SK-N-SH (cell line): ENCODE results near the gene CLDN9. TPM values are rescaled to one million over a fixed set of nuclear protein-coding genes. Genes with fewer than 3 reads are reported as not detected.
A peak's percentile ranks its signal among the peaks of the same experiment; 100 is the strongest.

Source experiments
- CTCF ChIA-PET: fragments of 300-600, 350-600 bp; formaldehyde crosslinking; extraction: SDS; loops from one replicate; lab custom pipeline; 2021; lab: Yijun Ruan, JAX
- POLR2A ChIA-PET: fragments of 350-600 bp; sonication (Branson Sonifier 250); formaldehyde crosslinking; extraction: SDS; loops from one replicate; lab custom pipeline; 2020; ENCODE audit warnings: antibody characterized with exemption, inconsistent platforms; lab: Yijun Ruan, JAX
- DNase-seq: peaks from one replicate; pipeline ENCODE4 v3.0.0; 2012
- H2AFZ ChIP-seq: fragments of 200-600 bp; sonication (generic); 2 replicates; pipeline ENCODE4 v1.8.1; 2016; ENCODE audit warnings: antibody characterized with exemption, mild to moderate bottlenecking, low read depth
- H3F3A ChIP-seq: fragments of 200-600 bp; sonication (generic); replicated peaks from 2 replicates; pipeline ENCODE3; 2016; ENCODE audit warnings: antibody characterized with exemption, mild to moderate bottlenecking; ENCODE audit not compliant: insufficient read depth
- H3K27ac ChIP-seq, 2 experiments: fragments of 200-500 bp in 1 of 2; fragments of 200-600 bp in 1 of 2; sonication (Bioruptor generic) in 1 of 2; sonication (generic), shearing (Covaris generic) in 1 of 2; 2 replicates each; pipeline versions ENCODE4 v1.5.1 to v1.6.1; 2014 to 2016; ENCODE audit warnings: low read depth in 2 of 2, inconsistent platforms in 1 of 2, low read length in 1 of 2, mild to moderate bottlenecking in 1 of 2, mixed read lengths in 1 of 2
- H3K27me3 ChIP-seq: fragments of 200-600 bp; sonication (generic), shearing (Covaris generic); 2 replicates; pipeline ENCODE4 v1.6.1; 2016; ENCODE audit warnings: mixed run types; ENCODE audit not compliant: insufficient read depth
- H3K36me3 ChIP-seq, 2 experiments: fragments of 200-500 bp in 1 of 2; fragments of 200-600 bp in 1 of 2; sonication (Bioruptor generic) in 1 of 2; sonication (generic) in 1 of 2; replicated peaks in 1 of 2; 2 replicates each; pipeline versions ENCODE3 to v1.5.1; 2014 to 2016; ENCODE audit warnings: low read length in 1 of 2, mild to moderate bottlenecking in 1 of 2; ENCODE audit not compliant: insufficient read depth in 2 of 2, control insufficient read depth in 1 of 2
- H3K4me1 ChIP-seq, 2 experiments: fragments of 200-500 bp in 1 of 2; fragments of 200-600 bp in 1 of 2; sonication (Bioruptor generic) in 1 of 2; sonication (generic), shearing (Covaris generic) in 1 of 2; 2 replicates each; pipeline versions ENCODE4 v1.5.1 to v1.6.1; 2014 to 2016; ENCODE audit warnings: low read depth in 1 of 2, low read length in 1 of 2, mixed run types in 1 of 2; ENCODE audit not compliant: insufficient read depth in 2 of 2, control insufficient read depth in 1 of 2
- H3K4me2 ChIP-seq: fragments of 200-600 bp; sonication (generic), shearing (Covaris generic); 2 replicates; pipeline ENCODE4 v1.6.1; 2017; ENCODE audit warnings: mixed run types
- H3K4me3 ChIP-seq, 2 experiments: fragments of 200-500 bp in 1 of 2; fragments of 200-600 bp in 1 of 2; sonication (Bioruptor generic) in 1 of 2; sonication (generic), shearing (Covaris generic) in 1 of 2; 2 replicates each; pipeline versions ENCODE4 v1.5.1 to v1.8.1; 2014 to 2016; ENCODE audit warnings: low read depth in 2 of 2, inconsistent platforms in 1 of 2, low read length in 1 of 2, mild to moderate bottlenecking in 1 of 2, mixed read lengths in 1 of 2, moderate library complexity in 1 of 2
- H3K79me2 ChIP-seq: fragments of 200-600 bp; sonication (generic); 2 replicates; pipeline ENCODE4 v1.8.1; 2017; ENCODE audit warnings: mild to moderate bottlenecking; ENCODE audit not compliant: insufficient read depth
- H3K9ac ChIP-seq: fragments of 200-600 bp; sonication (generic); 2 replicates; pipeline ENCODE4 v1.6.1; 2017; ENCODE audit warnings: mixed run types
- H3K9me2 ChIP-seq: fragments of 200-600 bp; sonication (generic); 2 replicates; pipeline ENCODE4 v1.6.1; 2017; ENCODE audit warnings: mixed run types
- H3K9me3 ChIP-seq: fragments of 200-600 bp; sonication (generic); 2 replicates; pipeline ENCODE4 v1.6.1; 2017; ENCODE audit warnings: mixed run types, mild to moderate bottlenecking, moderate library complexity
- H4K20me1 ChIP-seq: fragments of 200-600 bp; sonication (generic); 2 replicates; pipeline ENCODE4 v1.6.1; 2017; ENCODE audit warnings: mild to moderate bottlenecking, mixed run types; ENCODE audit not compliant: insufficient read depth
- CTCF ChIP-seq: fragments of 200-600 bp; sonication (generic); IDR thresholded peaks from 2 replicates; pipeline ENCODE4 v1.6.1; 2017; ENCODE audit warnings: antibody characterized with exemption, mild to moderate bottlenecking, moderate library complexity
- EP300 ChIP-seq, 2 experiments: IDR thresholded peaks; 2 replicates each; pipeline versions ENCODE4 v1.4.0 to v1.6.1; 2012; ENCODE audit warnings: borderline replicate concordance in 1 of 2, low read depth in 1 of 2, low read length in 1 of 2
- FOSL2 ChIP-seq: IDR thresholded peaks from 2 replicates; pipeline ENCODE4 v1.4.0; 2012; ENCODE audit warnings: low read depth, mild to moderate bottlenecking, moderate library complexity, borderline replicate concordance
- FOXJ3 ChIP-seq: sonication (generic); formaldehyde crosslinking; IDR thresholded peaks from 2 replicates; pipeline ENCODE4 v1.5.1; 2020; ENCODE audit warnings: mild to moderate bottlenecking, missing genetic modification reagents
- IRF3 ChIP-seq: fragments of 150-350 bp; IDR thresholded peaks from 2 replicates; pipeline ENCODE4 v1.6.1; 2016; ENCODE audit warnings: mild to moderate bottlenecking, low read depth, low read length
- MXI1 ChIP-seq: IDR thresholded peaks from 2 replicates; pipeline ENCODE4 v1.6.1; 2012; ENCODE audit warnings: mild to moderate bottlenecking, low read depth, low read length, improper control_type of control experiment
- REST ChIP-seq: IDR thresholded peaks from 2 replicates; pipeline ENCODE4 v1.6.1; 2012; ENCODE audit warnings: mild to moderate bottlenecking, low read depth, low read length, moderate library complexity
- TAF1 ChIP-seq: IDR thresholded peaks from 2 replicates; pipeline ENCODE4 v1.6.1; 2012; ENCODE audit warnings: low read depth, mild to moderate bottlenecking, low read length, moderate library complexity, borderline replicate concordance
- TEAD4 ChIP-seq: IDR thresholded peaks from 2 replicates; pipeline ENCODE4 v1.4.0; 2012; ENCODE audit warnings: mild to moderate bottlenecking, borderline replicate concordance; ENCODE audit not compliant: insufficient read depth
- USF2 ChIP-seq: fragments of 150-350 bp; IDR thresholded peaks from 2 replicates; pipeline ENCODE4 v1.6.1; 2017; ENCODE audit warnings: antibody characterized with exemption, low read length, low read depth, borderline replicate concordance
- WGBS: methylation state at CpG from one replicate; pipeline ENCODE4 v1.1.6; 2017; ENCODE audit warnings: low lambda C conversion rate; 5-methylcytosine and 5-hydroxymethylcytosine counted together
- polyA plus RNA-seq, 3 experiments: library from polyadenylated mRNA; depleted of rRNA; stranded (reverse); fragments of >200 nt; gene quantifications; 2 replicates each; pipeline ENCODE4 v1.2.3, GENCODE V29; 2012

CLDN9 gene
- polyA plus RNA-seq, 1 of the 3 experiments (the other 2 are of a cell fraction) = 0.08 TPM

- TF ChIP-seq REST (peak; percentile 99), TAF1 (no peak), FOSL2 (no peak), MXI1 (peak; percentile 42), CTCF (no peak)
These were observed 43.8 kb upstream of the CLDN9 start, which contains the start of gene PAQR4 (continued) for GRCh38 chr16:2968738-2969544.

GRCh38 chr16:2969545-2970521 is 42.9 kb upstream of the CLDN9 start:
- Histone ChIP-seq H3K9me3 (no peaks in the 10 kb centered on the region), H4K20me1 (peaks cover 31% of the 10 kb centered on the region; the same call in 1 of the 2 replicates), H3K27ac (peak overlapping the region in 1 of 2 experiments; percentile 65; a peak in 2 of 4 replicates), H3K36me3 (no peaks in the 10 kb centered on the region), H3K79me2 (no peaks in the 10 kb centered on the region; the same call in 1 of the 2 replicates), H3K27me3 (no peaks in the 10 kb centered on the region), H3F3A (peaks cover 8% of the 10 kb centered on the region), H3K4me2 (peak overlapping the region; percentile 96), H3K9me2 (no peaks in the 10 kb centered on the region), H3K4me3 (peak overlapping the region; percentile 74 to 80), H3K9ac (peak overlapping the region; percentile 68), H3K4me1 (peaks cover 0 to 39% of the 10 kb centered on the region in 2 experiments; a peak in 1 of 4 replicates), H2AFZ (peak overlapping the region; percentile 68)
- ChIA-PET CTCF (interaction anchor here (0.6 to 1.4 kb wide), 13 partner anchors 8 to 190 kb away, joined by 3 to 7 read pairs (median 3); no protein-coding TSS in a partner anchor), POLR2A (interaction anchor here (1.9 kb wide), 1 partner anchor 11 kb away, joined by 12 read pairs; the partner anchor contains the start of gene PKMYT1)
- peak; percentile 85 for DNase-seq
- no peak for TF ChIP-seq FOXJ3 (CRISPR knock-in tag)
- TF ChIP-seq TAF1 = no peak; the same call in 1 of the 2 replicates
- TF ChIP-seq EP300 (IDR thresholded peaks at IDR 0.05; ENCODE audit: borderline replicate concordance in 1 of 2, low read depth in 1 of 2, low read length in 1 of 2) = no peak
- no peak for TF ChIP-seq USF2
- no peak for TF ChIP-seq MXI1
- TF ChIP-seq IRF3 = no peak
- TF ChIP-seq TEAD4 = no peak
- peak; percentile 55 for TF ChIP-seq CTCF
- TF ChIP-seq FOSL2 = no peak
- whole genome bisulfite sequencing = 7% methylated on average over 20 of the region's 83 CpGs
